HG02623 (cell line): ENCODE results near the gene S100Z.
"Not testable (repeated sequence)": the region's sequence is repeated elsewhere in the genome, so short reads cannot be mapped to it uniquely, and the experiment has no call there.

Source experiments
- ATAC-seq: cut with Tn5 transposase; IDR thresholded peaks from one replicate; pipeline ENCODE4 v1.9.1; 2021; ENCODE audit warnings: moderate library complexity; ENCODE audit not compliant: unreplicated experiment

S100Z gene

GRCh38 chr5:76822105-76822731, 27.6 kb upstream of the S100Z start:
- not testable (repeated sequence) for ATAC-seq

GRCh38 chr5:76826416-76826815, 23.4 kb upstream of the S100Z start:
- ATAC-seq = not testable (repeated sequence)

- ATAC-seq = no peak
Measured at GRCh38 chr5:76831110-76831452, 18.7 kb upstream of the S100Z start.

GRCh38 chr5:76836181-76836580, 13.6 kb upstream of the S100Z start:
- ATAC-seq = no peak

GRCh38 chr5:76836585-76836984, 13.2 kb upstream of the S100Z start:
- ATAC-seq = no peak

GRCh38 chr5:76838481-76839261, 11.1 kb upstream of the S100Z start:
- no peak for ATAC-seq

GRCh38 chr5:76841361-76841760, 8.5 kb upstream of the S100Z start:
- no peak for ATAC-seq

- ATAC-seq = no peak
Measured at GRCh38 chr5:76845890-76846289, 3.9 kb upstream of the S100Z start.

- ATAC-seq = no peak
Measured at GRCh38 chr5:76850543-76851145, 830 bp downstream of the S100Z start.

- ATAC-seq = no peak
Measured at GRCh38 chr5:76851728-76852369, 2.0 kb downstream of the S100Z start.

GRCh38 chr5:76852772-76853171, 3.0 kb downstream of the S100Z start:
- ATAC-seq = no peak

GRCh38 chr5:76853741-76854140, 3.9 kb downstream of the S100Z start:
- ATAC-seq = not testable (repeated sequence)

- no peak for ATAC-seq
Measured at GRCh38 chr5:76854644-76855043, 4.8 kb downstream of the S100Z start.

GRCh38 chr5:76855501-76855900, 5.7 kb downstream of the S100Z start:
- ATAC-seq = not testable (repeated sequence)

GRCh38 chr5:76855961-76856360, 6.1 kb downstream of the S100Z start:
- no peak for ATAC-seq

GRCh38 chr5:76856800-76857199, 7.0 kb downstream of the S100Z start:
- ATAC-seq = not testable (repeated sequence)

- ATAC-seq = no peak
Measured at GRCh38 chr5:76859591-76860247, 9.9 kb downstream of the S100Z start.

GRCh38 chr5:76861612-76862011, 11.8 kb downstream of the S100Z start:
- no peak for ATAC-seq

- ATAC-seq = no peak
Measured at GRCh38 chr5:76863001-76863400, 13.2 kb downstream of the S100Z start.

GRCh38 chr5:76866503-76866902, 16.7 kb downstream of the S100Z start:
- no peak for ATAC-seq

GRCh38 chr5:76867038-76867437, 17.2 kb downstream of the S100Z start:
- no peak for ATAC-seq
